Keratinocyte (primary cell): ENCODE data around the gene SKAP1. TPM values are rescaled to one million over a fixed set of nuclear protein-coding genes. Genes with fewer than 3 reads are reported as not detected.

Experiments used
- DNase-seq: peaks from one replicate; pipeline ENCODE4 v3.0.0-alpha.2; 2011; ENCODE audit warnings: low read depth, missing footprints, low spot score
- FAIRE-seq: peaks from 2 replicates; lab custom pipeline; 2011; peaks lifted over from hg19 to GRCh38; lab: Jason Lieb, UNC
- H2AFZ ChIP-seq: 2 replicates; pipeline ENCODE4 v1.6.0; 2012; ENCODE audit warnings: low read length, control low read depth, inconsistent platforms; ENCODE audit not compliant: control insufficient read depth
- H3K27ac ChIP-seq: 2 replicates; pipeline ENCODE4 v1.5.1; 2011; ENCODE audit warnings: low read length; ENCODE audit not compliant: control insufficient read depth, insufficient read depth
- H3K27me3 ChIP-seq: 3 replicates; pipeline ENCODE4 v1.6.0; 2011; ENCODE audit warnings: low read length; ENCODE audit not compliant: control insufficient read depth, insufficient read depth; ENCODE audit errors: extremely low read depth
- H3K36me3 ChIP-seq, 2 experiments: 2 replicates in 1 of 2; 3 replicates in 1 of 2; pipeline ENCODE4 v1.5.1; 2011; ENCODE audit warnings: low read length in 2 of 2, mild to moderate bottlenecking in 1 of 2; ENCODE audit not compliant: control insufficient read depth in 2 of 2, insufficient read depth in 2 of 2; ENCODE audit errors: extremely low read depth in 1 of 2
- H3K4me1 ChIP-seq: 3 replicates; pipeline ENCODE4 v1.5.1; 2011; ENCODE audit warnings: low read length; ENCODE audit not compliant: control insufficient read depth, insufficient read depth; ENCODE audit errors: extremely low read depth
- H3K4me2 ChIP-seq: 3 replicates; pipeline ENCODE4 v1.6.0; 2011; ENCODE audit warnings: low read depth, low read length; ENCODE audit not compliant: control insufficient read depth, insufficient read depth; ENCODE audit errors: extremely low read depth
- H3K4me3 ChIP-seq, 3 experiments: fragments of 200-600 bp in 1 of 3; sonication (generic) in 1 of 3; 2 replicates in 2 of 3; 3 replicates in 1 of 3; pipeline ENCODE4 v1.5.1; 2011 to 2016; ENCODE audit warnings: low read length in 3 of 3, mild to moderate bottlenecking in 3 of 3, control low read depth in 2 of 3, inconsistent platforms in 1 of 3, low read depth in 1 of 3, mixed read lengths in 1 of 3, mixed run types in 1 of 3, moderate library complexity in 1 of 3; ENCODE audit not compliant: control insufficient read depth in 2 of 3, insufficient read depth in 2 of 3; ENCODE audit errors: extremely low read depth in 1 of 3
- H3K79me2 ChIP-seq: 2 replicates; pipeline ENCODE4 v1.6.0; 2012; ENCODE audit warnings: low read length; ENCODE audit not compliant: control insufficient read depth, insufficient read depth
- H3K9ac ChIP-seq: 3 replicates; pipeline ENCODE4 v1.6.0; 2011; ENCODE audit warnings: low read length; ENCODE audit not compliant: control insufficient read depth, insufficient read depth; ENCODE audit errors: extremely low read depth
- H3K9me1 ChIP-seq: 3 replicates; pipeline ENCODE4 v1.6.0; 2011; ENCODE audit warnings: low read length; ENCODE audit not compliant: control insufficient read depth, insufficient read depth; ENCODE audit errors: extremely low read depth
- H3K9me3 ChIP-seq: 2 replicates; pipeline ENCODE4 v1.5.1; 2012; ENCODE audit warnings: low read depth, low read length; ENCODE audit not compliant: control insufficient read depth
- H4K20me1 ChIP-seq: 3 replicates; pipeline ENCODE4 v1.6.0; 2011; ENCODE audit warnings: low read length; ENCODE audit not compliant: control insufficient read depth, insufficient read depth; ENCODE audit errors: extremely low read depth
- EZH2 ChIP-seq: IDR thresholded peaks from one replicate; pipeline ENCODE4 v1.6.1; 2012; ENCODE audit warnings: inconsistent platforms, mild to moderate bottlenecking, low read length, moderate library complexity
- dilution Hi-C: fragments of 300-500 bp; cut with MboI; formaldehyde crosslinking; loops from one replicate; pipeline ENCODE4 v1.7.0; 2020; ENCODE audit warnings: low sequenced_read_pairs; ENCODE audit not compliant: extremely low pct_ligation_motif_present
- polyA minus RNA-seq, 3 experiments: library from RNA; depleted of rRNA, polyadenylated mRNA; stranded (reverse); fragments of >200 nt; gene quantifications; 1 replicate in 1 of 3; 2 replicates in 1 of 3; 3 replicates in 1 of 3; pipeline ENCODE4 v1.2.3, GENCODE V29; 2011
- polyA plus RNA-seq, 5 experiments: library from polyadenylated mRNA; depleted of rRNA in 3 of 5; stranded (reverse) in 3 of 5; stranded (forward) in 1 of 5; unstranded in 1 of 5; fragments of >200 nt; gene quantifications; 1 replicate in 1 of 5; 2 replicates in 3 of 5; 3 replicates in 1 of 5; pipeline versions ENCODE4 v1.2.1 to v1.2.3, GENCODE V29; 2011 to 2012; ENCODE audit warnings: missing spikeins in 2 of 5, low read depth in 1 of 5, low replicate concordance in 1 of 5
- TF ChIP-seq, protein P1 (sequence below), 3 experiments: IDR thresholded peaks in 1 of 3; conservative IDR thresholded peaks in 1 of 3; optimal IDR thresholded peaks in 1 of 3; 2 replicates in 2 of 3; 3 replicates in 1 of 3; pipeline versions ENCODE3 to v1.5.1; 2011; ENCODE audit warnings: low read length in 3 of 3, mild to moderate bottlenecking in 3 of 3, moderate library complexity in 2 of 3, control low read depth in 1 of 3, inconsistent platforms in 1 of 3; ENCODE audit not compliant: insufficient read depth in 2 of 3; ENCODE audit errors: extremely low read depth in 1 of 3

The SKAP1 gene
- polyA plus RNA-seq: 0.09 TPM in 1 of 3 replicates, not detected in the others
- polyA plus RNA-seq (2011; ENCODE audit: low read depth): not detected
- not detected in 2 replicates for polyA plus RNA-seq (2011; cell fraction: cytosol; rRNA removed)
- polyA plus RNA-seq (2011; cell fraction: nucleus; rRNA removed): not detected in 2 replicates
- polyA plus RNA-seq (2012; ENCODE audit: low replicate concordance): not detected in 2 replicates
- polyA minus RNA-seq: not detected in 3 replicates
- not detected for polyA minus RNA-seq (2011; cell fraction: cytosol; rRNA and poly(A)+ RNA removed)
- polyA minus RNA-seq (2011; cell fraction: nucleus; rRNA and poly(A)+ RNA removed): not detected in 2 replicates

DNA sequence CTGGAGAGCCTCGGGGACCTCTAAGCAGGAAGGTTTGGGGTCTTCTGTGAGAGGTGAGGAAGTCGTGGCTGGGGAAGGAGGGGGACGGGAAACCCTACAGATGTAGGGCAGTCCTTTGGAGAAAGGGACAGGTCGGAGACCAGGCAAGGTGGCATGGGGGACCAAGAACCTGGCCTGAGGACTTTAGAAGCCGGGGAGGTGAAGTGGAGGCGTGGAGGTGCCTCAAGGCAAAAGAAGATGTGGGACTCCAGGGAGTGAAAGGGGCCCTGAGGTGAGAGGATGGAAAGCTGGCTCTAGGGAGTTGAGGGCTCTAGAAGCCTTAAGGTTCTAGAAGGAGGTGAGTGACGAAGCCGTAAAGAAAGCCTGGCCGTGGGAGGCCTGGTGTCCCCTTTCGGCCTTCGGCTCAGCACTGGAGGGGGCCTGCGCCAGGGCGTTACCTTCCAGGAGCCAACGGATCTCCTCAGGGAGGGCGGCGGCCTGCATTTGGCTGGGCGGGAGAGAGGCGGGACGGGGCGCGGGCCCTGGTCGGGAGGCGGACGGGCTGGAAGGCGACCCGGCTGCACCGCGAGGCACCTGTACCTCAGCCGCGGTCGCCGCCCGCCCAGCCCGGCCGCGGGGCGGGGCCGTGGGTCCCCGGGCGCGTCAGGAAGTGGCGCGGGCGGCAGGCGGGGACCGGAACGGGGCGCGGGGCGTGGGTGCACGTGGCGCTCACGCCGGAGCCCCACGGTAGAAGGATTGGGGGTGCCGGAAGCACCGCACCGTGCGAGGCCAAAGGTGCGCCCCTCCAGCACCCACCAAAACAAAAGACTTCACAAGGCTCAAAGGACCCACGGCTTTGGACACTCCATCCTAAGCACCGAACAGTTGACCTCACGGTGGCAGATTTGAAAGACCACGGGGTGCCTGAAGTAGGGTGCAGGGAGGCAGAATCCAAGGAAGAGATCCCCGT lies at the start of gene SKAP1:
SKAP1 (minus strand) TSS at position 577 of the 949 bp plus-strand sequence.
- DNase-seq: no peak
- Histone ChIP-seq H3K36me3 (no peaks in the 10 kb centered on the region), H3K79me2 (no peaks in the 10 kb centered on the region), H3K27ac (no peak within 1 kb of the TSS), H3K9me3 (no peaks in the 10 kb centered on the region), H4K20me1 (no peaks in the 10 kb centered on the region), H3K9me1 (no peaks in the 10 kb centered on the region), H3K4me2 (peak within 1 kb of the TSS; percentile 43), H3K4me1 (peaks cover 3% of the 10 kb centered on the region), H3K9ac (no peak within 1 kb of the TSS), H3K27me3 (peaks cover 39% of the 10 kb centered on the region), H2AFZ (peak within 1 kb of the TSS; percentile 36), H3K4me3 (no peak within 1 kb of the TSS)
- FAIRE-seq: no peak
- dilution Hi-C loops: no loop called here
- peak; percentile 69 for TF ChIP-seq EZH2
- TF ChIP-seq, protein P1, sequence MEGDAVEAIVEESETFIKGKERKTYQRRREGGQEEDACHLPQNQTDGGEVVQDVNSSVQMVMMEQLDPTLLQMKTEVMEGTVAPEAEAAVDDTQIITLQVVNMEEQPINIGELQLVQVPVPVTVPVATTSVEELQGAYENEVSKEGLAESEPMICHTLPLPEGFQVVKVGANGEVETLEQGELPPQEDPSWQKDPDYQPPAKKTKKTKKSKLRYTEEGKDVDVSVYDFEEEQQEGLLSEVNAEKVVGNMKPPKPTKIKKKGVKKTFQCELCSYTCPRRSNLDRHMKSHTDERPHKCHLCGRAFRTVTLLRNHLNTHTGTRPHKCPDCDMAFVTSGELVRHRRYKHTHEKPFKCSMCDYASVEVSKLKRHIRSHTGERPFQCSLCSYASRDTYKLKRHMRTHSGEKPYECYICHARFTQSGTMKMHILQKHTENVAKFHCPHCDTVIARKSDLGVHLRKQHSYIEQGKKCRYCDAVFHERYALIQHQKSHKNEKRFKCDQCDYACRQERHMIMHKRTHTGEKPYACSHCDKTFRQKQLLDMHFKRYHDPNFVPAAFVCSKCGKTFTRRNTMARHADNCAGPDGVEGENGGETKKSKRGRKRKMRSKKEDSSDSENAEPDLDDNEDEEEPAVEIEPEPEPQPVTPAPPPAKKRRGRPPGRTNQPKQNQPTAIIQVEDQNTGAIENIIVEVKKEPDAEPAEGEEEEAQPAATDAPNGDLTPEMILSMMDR (optimal IDR thresholded peaks at IDR 0.05 in 1 of 3, IDR thresholded peaks at IDR 0.05 in 1 of 3, conservative IDR thresholded peaks at IDR 0.05 in 1 of 3; ENCODE audit: extremely low read depth in 1 of 3, insufficient read depth in 2 of 3, low read length in 3 of 3): no peak

DNA sequence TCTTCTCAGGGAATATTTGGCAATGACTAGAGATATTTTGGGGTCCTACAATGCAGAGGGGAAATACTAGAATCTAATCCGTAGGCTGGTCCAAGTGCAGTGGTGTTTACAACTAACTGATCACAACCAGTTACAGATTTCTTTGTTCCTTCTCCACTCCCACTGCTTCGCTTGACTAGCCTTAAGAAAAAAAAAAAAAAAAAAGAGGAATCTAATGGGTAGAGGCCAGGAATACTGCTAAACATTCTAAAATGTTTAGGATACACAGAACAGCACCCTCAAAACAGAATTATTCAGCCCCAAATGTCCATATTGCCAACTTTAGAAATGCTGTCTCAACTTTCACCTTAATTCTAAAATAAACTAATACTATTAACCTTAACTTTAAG lies 49.0 kb upstream of the SKAP1 start:
- Histone ChIP-seq H3K4me3 (no peak overlapping the region), H3K9ac (no peak overlapping the region), H3K27ac (no peak overlapping the region), H3K79me2 (no peaks in the 10 kb centered on the region), H3K4me1 (peaks cover 25% of the 10 kb centered on the region), H3K4me2 (no peak overlapping the region), H3K9me1 (no peaks in the 10 kb centered on the region), H3K36me3 (no peaks in the 10 kb centered on the region), H2AFZ (no peak overlapping the region), H3K9me3 (no peaks in the 10 kb centered on the region), H4K20me1 (no peaks in the 10 kb centered on the region), H3K27me3 (no peaks in the 10 kb centered on the region)
- no peak for TF ChIP-seq EZH2
- TF ChIP-seq, protein P1 (optimal IDR thresholded peaks at IDR 0.05 in 1 of 3, IDR thresholded peaks at IDR 0.05 in 1 of 3, conservative IDR thresholded peaks at IDR 0.05 in 1 of 3; ENCODE audit: extremely low read depth in 1 of 3, insufficient read depth in 2 of 3, low read length in 3 of 3): no peak
- FAIRE-seq (no peak), DNase-seq (no peak)
- dilution Hi-C loops: no loop called here
